ENCODE results near the gene CTCF. TPM values are rescaled to one million over a fixed set of nuclear protein-coding genes. Genes with fewer than 3 reads are reported as not detected.

Gene CTCF
- total RNA-seq, 2 experiments from 2014 or later = 43.8 to 46.4 TPM

DNA sequence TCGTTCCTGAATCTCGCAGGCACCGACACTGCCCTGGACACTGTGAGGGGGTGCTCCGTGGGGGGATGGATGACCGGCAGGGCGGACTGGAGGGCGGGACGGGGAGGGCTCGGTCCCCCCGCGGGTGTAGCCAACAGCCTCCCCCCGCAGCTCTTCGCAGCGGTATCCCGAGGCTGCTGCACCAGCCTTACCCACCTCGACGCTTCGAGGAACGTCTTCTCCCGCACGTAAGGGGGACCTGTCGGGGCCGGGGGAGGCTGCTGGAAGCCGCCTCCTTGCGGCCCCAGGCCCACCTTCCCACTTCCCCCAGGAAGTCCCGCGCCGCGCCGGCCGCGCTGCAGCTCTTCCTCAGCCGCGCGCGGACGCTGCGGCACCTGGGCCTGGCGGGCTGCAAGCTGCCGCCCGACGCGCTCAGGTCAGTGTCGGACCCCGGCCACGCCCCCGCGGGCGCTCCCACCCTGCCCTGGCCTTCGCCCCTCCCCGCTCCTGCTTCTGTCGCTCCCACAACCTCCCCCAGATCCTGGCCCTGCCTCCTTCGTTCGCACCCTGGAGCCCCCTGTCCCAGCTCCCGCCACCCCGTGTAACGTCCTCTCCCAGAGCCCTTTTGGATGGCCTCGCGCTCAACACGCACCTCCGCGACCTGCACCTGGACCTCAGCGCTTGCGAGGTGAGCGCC lies 85.9 kb downstream of the CTCF start:
- H3K36me3 Mint-ChIP-seq (ENCODE audit: low read depth) = peaks cover 52% of the 10 kb centered on the region
- H3K4me1 ChIP-seq (ENCODE audit: insufficient read depth, low read length) = peaks cover 42% of the 10 kb centered on the region
- H3K27ac ChIP-seq (ENCODE audit: low read depth in 1 of 2, low read length in 2 of 2) = no peak overlapping the region
- H3K4me1 Mint-ChIP-seq (ENCODE audit: low read depth) = peaks cover 12% of the 10 kb centered on the region
- peak overlapping the region; percentile 38 for H3K4me3 Mint-ChIP-seq
- ATAC-seq (ENCODE audit: poor library complexity) (no peak), DNase-seq (peak in 1 of 14 experiments; percentile 32)
- TF ChIP-seq, protein P1, sequence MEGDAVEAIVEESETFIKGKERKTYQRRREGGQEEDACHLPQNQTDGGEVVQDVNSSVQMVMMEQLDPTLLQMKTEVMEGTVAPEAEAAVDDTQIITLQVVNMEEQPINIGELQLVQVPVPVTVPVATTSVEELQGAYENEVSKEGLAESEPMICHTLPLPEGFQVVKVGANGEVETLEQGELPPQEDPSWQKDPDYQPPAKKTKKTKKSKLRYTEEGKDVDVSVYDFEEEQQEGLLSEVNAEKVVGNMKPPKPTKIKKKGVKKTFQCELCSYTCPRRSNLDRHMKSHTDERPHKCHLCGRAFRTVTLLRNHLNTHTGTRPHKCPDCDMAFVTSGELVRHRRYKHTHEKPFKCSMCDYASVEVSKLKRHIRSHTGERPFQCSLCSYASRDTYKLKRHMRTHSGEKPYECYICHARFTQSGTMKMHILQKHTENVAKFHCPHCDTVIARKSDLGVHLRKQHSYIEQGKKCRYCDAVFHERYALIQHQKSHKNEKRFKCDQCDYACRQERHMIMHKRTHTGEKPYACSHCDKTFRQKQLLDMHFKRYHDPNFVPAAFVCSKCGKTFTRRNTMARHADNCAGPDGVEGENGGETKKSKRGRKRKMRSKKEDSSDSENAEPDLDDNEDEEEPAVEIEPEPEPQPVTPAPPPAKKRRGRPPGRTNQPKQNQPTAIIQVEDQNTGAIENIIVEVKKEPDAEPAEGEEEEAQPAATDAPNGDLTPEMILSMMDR (IDR thresholded peaks at IDR 0.05) = no peak
- no peaks in the 10 kb centered on the region for H3K9me3 ChIP-seq (ENCODE audit: control insufficient read depth in 1 of 2, insufficient read depth in 1 of 2, low read length in 2 of 2)
- no peaks in the 10 kb centered on the region for H3K9me3 Mint-ChIP-seq
- H3K36me3 ChIP-seq (ENCODE audit: insufficient read depth, low read length) = peaks cover 61% of the 10 kb centered on the region
- intact Hi-C loops (cut with DNase I, micrococcal nuclease) = no loop called here
- H3K4me3 ChIP-seq (ENCODE audit: low read length) = no peak overlapping the region
- H3K27ac Mint-ChIP-seq = no peak overlapping the region
- no peaks in the 10 kb centered on the region for H3K27me3 Mint-ChIP-seq
- CTCF ChIA-PET = interaction anchor here (1.5 kb wide), 1 partner anchor 127 kb away, joined by 4 read pairs; no protein-coding TSS in a partner anchor
- POLR2A ChIA-PET = interaction anchor here (5.8 kb wide), 1 partner anchor 11 kb away, joined by 74 read pairs; the partner anchor contains the start of gene ACD
- no peaks in the 10 kb centered on the region for H3K27me3 ChIP-seq (ENCODE audit: control insufficient read depth in 1 of 2, insufficient read depth in 2 of 2, low read length in 2 of 2)

DNA sequence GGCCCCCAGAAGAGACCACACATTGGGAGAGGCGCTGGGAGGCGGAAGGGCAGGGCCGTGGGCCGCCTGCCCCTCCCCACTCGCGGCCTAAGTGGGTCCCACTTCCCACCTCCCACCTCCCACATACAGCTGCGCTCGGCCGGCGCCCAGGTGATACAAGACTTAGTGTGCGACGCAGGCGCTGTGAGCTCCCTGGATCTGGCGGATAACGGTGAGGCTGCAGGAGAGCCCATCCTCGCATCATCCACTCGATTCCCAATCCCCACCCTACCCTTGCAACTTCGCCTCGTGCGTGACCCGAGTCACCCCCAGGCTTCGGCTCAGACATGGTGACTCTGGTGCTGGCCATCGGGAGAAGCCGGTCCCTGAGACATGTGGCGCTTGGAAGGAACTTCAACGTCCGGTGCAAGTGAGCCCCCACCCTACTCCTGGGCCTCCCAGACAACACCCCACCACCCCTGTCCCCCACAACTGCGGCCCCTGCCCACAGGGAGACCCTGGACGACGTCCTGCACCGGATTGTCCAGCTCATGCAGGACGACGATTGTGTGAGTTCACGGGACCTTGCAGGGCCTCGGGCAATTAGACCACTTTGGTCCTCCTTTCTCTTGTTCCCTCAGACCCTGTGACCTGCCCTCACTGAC lies 86.6 kb downstream of the CTCF start:
- ATAC-seq (ENCODE audit: poor library complexity) (no peak), DNase-seq (peak in 1 of 14 experiments; percentile 27)
- Mint-ChIP-seq H3K4me3 (peak overlapping the region; percentile 38), H3K9me3 (no peaks in the 10 kb centered on the region), H3K4me1 (ENCODE audit: low read depth) (peaks cover 12% of the 10 kb centered on the region), H3K27me3 (no peaks in the 10 kb centered on the region), H3K36me3 (ENCODE audit: low read depth) (peaks cover 56% of the 10 kb centered on the region), H3K27ac (no peak overlapping the region)
- Histone ChIP-seq H3K27me3 (ENCODE audit: control insufficient read depth in 1 of 2, insufficient read depth in 2 of 2, low read length in 2 of 2) (no peaks in the 10 kb centered on the region), H3K9me3 (ENCODE audit: control insufficient read depth in 1 of 2, insufficient read depth in 1 of 2, low read length in 2 of 2) (no peaks in the 10 kb centered on the region), H3K4me1 (ENCODE audit: insufficient read depth, low read length) (peaks cover 39% of the 10 kb centered on the region), H3K36me3 (ENCODE audit: insufficient read depth, low read length) (peaks cover 63% of the 10 kb centered on the region), H3K27ac (ENCODE audit: low read depth in 1 of 2, low read length in 2 of 2) (no peak overlapping the region), H3K4me3 (ENCODE audit: low read length) (no peak overlapping the region)
- POLR2A ChIA-PET = interaction anchor here (5.8 kb wide), 1 partner anchor 10 kb away, joined by 74 read pairs; the partner anchor contains the start of gene ACD
- TF ChIP-seq, protein P1 (IDR thresholded peaks at IDR 0.05) = no peak
- CTCF ChIA-PET = interaction anchor here (0.8 to 1.5 kb wide), 2 partner anchors 65 to 128 kb away, joined by 3 to 4 read pairs; no protein-coding TSS in a partner anchor
- intact Hi-C loops (cut with DNase I, micrococcal nuclease) = no loop called here

DNA sequence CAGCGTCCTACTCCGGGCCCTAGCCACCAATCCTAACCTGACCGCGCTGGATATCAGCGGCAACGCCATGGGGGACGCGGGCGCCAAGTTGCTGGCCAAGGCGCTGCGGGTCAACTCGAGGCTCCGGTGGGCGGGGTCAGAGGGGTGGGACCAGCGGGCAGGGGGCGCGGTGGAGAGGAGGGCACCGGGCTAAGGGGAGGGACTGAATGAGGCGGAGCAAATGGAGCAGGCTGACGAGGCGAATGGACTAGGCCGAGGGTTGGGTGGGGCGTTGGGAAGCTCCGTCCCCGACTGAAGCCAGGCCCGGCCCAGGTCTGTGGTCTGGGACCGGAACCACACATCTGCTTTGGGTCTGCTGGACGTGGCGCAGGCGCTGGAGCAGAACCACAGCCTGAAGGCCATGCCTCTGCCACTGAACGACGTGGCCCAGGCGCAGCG lies 87.2 kb downstream of the CTCF start:
- DNase-seq (peak in 1 of 14 experiments; percentile 25), ATAC-seq (ENCODE audit: poor library complexity) (no peak)
- Histone ChIP-seq H3K4me1 (ENCODE audit: insufficient read depth, low read length) (peaks cover 33% of the 10 kb centered on the region), H3K36me3 (ENCODE audit: insufficient read depth, low read length) (peaks cover 70% of the 10 kb centered on the region), H3K9me3 (ENCODE audit: control insufficient read depth in 1 of 2, insufficient read depth in 1 of 2, low read length in 2 of 2) (no peaks in the 10 kb centered on the region), H3K27me3 (ENCODE audit: control insufficient read depth in 1 of 2, insufficient read depth in 2 of 2, low read length in 2 of 2) (no peaks in the 10 kb centered on the region), H3K4me3 (ENCODE audit: low read length) (no peak overlapping the region), H3K27ac (ENCODE audit: low read depth in 1 of 2, low read length in 2 of 2) (no peak overlapping the region)
- Mint-ChIP-seq H3K27me3 (no peaks in the 10 kb centered on the region), H3K36me3 (ENCODE audit: low read depth) (peaks cover 60% of the 10 kb centered on the region), H3K27ac (no peak overlapping the region), H3K9me3 (no peaks in the 10 kb centered on the region), H3K4me1 (ENCODE audit: low read depth) (peaks cover 12% of the 10 kb centered on the region), H3K4me3 (no peak overlapping the region)
- CTCF ChIA-PET = interaction anchor here (0.8 to 1.5 kb wide), 2 partner anchors 66 to 128 kb away, joined by 3 to 4 read pairs; no protein-coding TSS in a partner anchor
- intact Hi-C loops (cut with DNase I, micrococcal nuclease) = no loop called here
- TF ChIP-seq, protein P1 (IDR thresholded peaks at IDR 0.05) = no peak
- POLR2A ChIA-PET = interaction anchor here (5.8 kb wide), 1 partner anchor 9 kb away, joined by 74 read pairs; the partner anchor contains the start of gene ACD

Data from CD4-positive, alpha-beta T cell (primary cell).